D341Med (cell line): ENCODE data around the gene SLC39A10.
"Not testable (repeated sequence)": the region's sequence is repeated elsewhere in the genome, so short reads cannot be mapped to it uniquely, and the experiment has no call there.

Source experiments
- DNase-seq: peaks from one replicate; pipeline ENCODE4 v3.0.0; 2012; ENCODE audit warnings: low spot score

SLC39A10 gene

GRCh38 chr2:195645413-195645812 lies 11.6 kb upstream of the SLC39A10 start:
- no peak for DNase-seq

GRCh38 chr2:195646424-195646823 lies 10.6 kb upstream of the SLC39A10 start:
- no peak for DNase-seq

- DNase-seq: no peak
Observed at GRCh38 chr2:195647302-195647701, 9.7 kb upstream of the SLC39A10 start.

- not testable (repeated sequence) for DNase-seq
Observed at GRCh38 chr2:195648370-195648769, 8.7 kb upstream of the SLC39A10 start.

- no peak for DNase-seq
Observed at GRCh38 chr2:195648787-195649186, 8.2 kb upstream of the SLC39A10 start.

GRCh38 chr2:195649629-195650190 lies 7.3 kb upstream of the SLC39A10 start:
- no peak for DNase-seq

- DNase-seq: no peak
Observed at GRCh38 chr2:195651046-195651445, 6.0 kb upstream of the SLC39A10 start.

GRCh38 chr2:195652911-195653310 lies 4.1 kb upstream of the SLC39A10 start:
- DNase-seq: no peak

GRCh38 chr2:195656161-195656858 lies 716 bp upstream of the SLC39A10 start:
- no peak for DNase-seq

GRCh38 chr2:195657634-195658540 lies 861 bp downstream of the SLC39A10 start:
- DNase-seq: peak; percentile 58

- DNase-seq: no peak
Observed at GRCh38 chr2:195658541-195658890, 1.5 kb downstream of the SLC39A10 start.

GRCh38 chr2:195659114-195659513 lies 2.1 kb downstream of the SLC39A10 start:
- DNase-seq: no peak

GRCh38 chr2:195659982-195660890 lies 3.2 kb downstream of the SLC39A10 start:
- DNase-seq: peak; percentile 29

GRCh38 chr2:195662138-195662537 lies 5.1 kb downstream of the SLC39A10 start:
- no peak for DNase-seq

GRCh38 chr2:195663007-195663406 lies 6.0 kb downstream of the SLC39A10 start:
- DNase-seq: no peak

- DNase-seq: no peak
Observed at GRCh38 chr2:195664528-195664927, 7.5 kb downstream of the SLC39A10 start.

GRCh38 chr2:195665153-195665552 lies 8.1 kb downstream of the SLC39A10 start:
- DNase-seq: not testable (repeated sequence)

- DNase-seq: no peak
Observed at GRCh38 chr2:195666113-195666712, 9.2 kb downstream of the SLC39A10 start.

- no peak for DNase-seq
Observed at GRCh38 chr2:195667974-195668373, 10.9 kb downstream of the SLC39A10 start.

GRCh38 chr2:195670191-195670590 lies 13.2 kb downstream of the SLC39A10 start:
- DNase-seq: no peak

- DNase-seq: no peak
Observed at GRCh38 chr2:195671563-195671962, 14.5 kb downstream of the SLC39A10 start.

- DNase-seq: no peak
Observed at GRCh38 chr2:195672674-195673073, 15.6 kb downstream of the SLC39A10 start.
